ENCODE data around the gene GAL3ST3. TPM values are rescaled to one million over a fixed set of nuclear protein-coding genes. Genes with fewer than 3 reads are reported as not detected.

The GAL3ST3 gene
- total and polyA plus RNA-seq, 11 donors = 0.08 to 4.9 (median 2.1) TPM

- Histone ChIP-seq H3K27me3 (no peaks in the 10 kb centered on the region), H3K9me3 (no peaks in the 10 kb centered on the region), H3K36me3 (peaks cover 0 to 54% (median 31%) of the 10 kb centered on the region in 9 donors), H3K27ac (no peak overlapping the region), H3K4me3 (peak overlapping the region in 1 of 12 donors; percentile 3), H3K4me1 (peaks cover 0 to 52% (median 38%) of the 10 kb centered on the region in 12 donors)
- TF ChIP-seq CTCF (IDR thresholded peaks at IDR 0.05) (no peak), POLR2A (IDR thresholded peaks at IDR 0.05) (no peak)
- ATAC-seq (no peak), DNase-seq (no peak)
- 74 to 78% (median 75%) methylated on average over 8 of the region's 8 CpGs for WGBS, 4 donors
- intact Hi-C loops (cut with DNase I) = loop anchor here in 8 of 10 donors (5.0 to 10.0 kb wide), 5 partner anchors 45 to 62 kb away; no protein-coding TSS in a partner anchor
Measured at GRCh38 chr11:66072518-66072917, 23.6 kb upstream of the GAL3ST3 start.

- ATAC-seq (no peak), DNase-seq (no peak)
- intact Hi-C loops (cut with DNase I) = loop anchor here in 8 of 10 donors (5.0 to 10.0 kb wide), 5 partner anchors 45 to 63 kb away; no protein-coding TSS in a partner anchor
- peaks cover 0 to 59% (median 36%) of the 10 kb centered on the region in 9 donors for H3K36me3 ChIP-seq
- 90 to 95% (median 93%) methylated on average over 3 of the region's 3 CpGs for WGBS, 4 donors
- peaks cover 0 to 52% (median 38%) of the 10 kb centered on the region in 12 donors for H3K4me1 ChIP-seq
- peak overlapping the region in 6 of 12 donors; percentile 81 to 95 (median 92) for H3K4me3 ChIP-seq
- no peak for TF ChIP-seq POLR2A (IDR thresholded peaks at IDR 0.05)
- no peak for TF ChIP-seq CTCF (IDR thresholded peaks at IDR 0.05)
- H3K9me3 ChIP-seq = no peaks in the 10 kb centered on the region
- peak overlapping the region in 5 of 12 donors; percentile 92 to 99 (median 93) for H3K27ac ChIP-seq
- H3K27me3 ChIP-seq = no peaks in the 10 kb centered on the region
Measured at GRCh38 chr11:66072081-66072480, 23.1 kb upstream of the GAL3ST3 start.

GRCh38 chr11:66071381-66071801 lies 22.4 kb upstream of the GAL3ST3 start:
- H3K36me3 ChIP-seq = peaks cover 0 to 65% (median 43%) of the 10 kb centered on the region in 9 donors
- no peak for TF ChIP-seq CTCF (IDR thresholded peaks at IDR 0.05)
- no peak for TF ChIP-seq POLR2A (IDR thresholded peaks at IDR 0.05)
- ATAC-seq = no peak
- intact Hi-C loops (cut with DNase I) = loop anchor here in 8 of 10 donors (5.0 to 10.0 kb wide), 5 partner anchors 46 to 63 kb away; no protein-coding TSS in a partner anchor
- peaks cover 0 to 56% (median 34%) of the 10 kb centered on the region in 12 donors for H3K4me1 ChIP-seq
- no peaks in the 10 kb centered on the region for H3K27me3 ChIP-seq
- H3K27ac ChIP-seq = peak overlapping the region; percentile 86 to 100 (median 94)
- no peak for DNase-seq
- no peaks in the 10 kb centered on the region for H3K9me3 ChIP-seq
- WGBS, 4 donors = 22 to 38% (median 27%) methylated on average over 2 of the region's 2 CpGs
- H3K4me3 ChIP-seq = peak overlapping the region; percentile 81 to 99 (median 93)

GRCh38 chr11:66070604-66071380 lies 21.8 kb upstream of the GAL3ST3 start:
- Histone ChIP-seq H3K27me3 (no peaks in the 10 kb centered on the region), H3K36me3 (peaks cover 0 to 67% (median 49%) of the 10 kb centered on the region in 9 donors), H3K4me1 (peaks cover 0 to 61% (median 34%) of the 10 kb centered on the region in 12 donors), H3K27ac (peak overlapping the region; percentile 86 to 100 (median 94)), H3K9me3 (no peaks in the 10 kb centered on the region), H3K4me3 (peak overlapping the region; percentile 81 to 99 (median 93))
- DNase-seq = peak; percentile 68 to 82 (median 79)
- ATAC-seq = peak; percentile 20 to 40 (median 30)
- intact Hi-C loops (cut with DNase I) = loop anchor here in 8 of 10 donors (5.0 to 10.0 kb wide), 5 partner anchors 47 to 64 kb away; no protein-coding TSS in a partner anchor
- no peak for TF ChIP-seq POLR2A (IDR thresholded peaks at IDR 0.05)
- TF ChIP-seq CTCF (IDR thresholded peaks at IDR 0.05) = no peak
- 1 to 2% (median 1%) methylated on average over 29 to 60 of the region's 60 CpGs for WGBS, 4 donors

Measured in heart left ventricle (tissue), 16 donors.